MCF 10A (cell line): ENCODE results near the gene ZBTB44. TPM values are rescaled to one million over a fixed set of nuclear protein-coding genes. Genes with fewer than 3 reads are reported as not detected.

Experiments used
- BruUV-seq: library from RNA; stranded (reverse); fragments of 400-500 nt; replicated peaks from 2 replicates; lab custom pipeline; 2021; lab: Mats Ljungman, UMichigan
- CTCF ChIA-PET: fragments of 300-600 bp; sonication (Branson Sonifier 250); formaldehyde crosslinking; extraction: SDS; loops from one replicate; lab custom pipeline; 2021; ENCODE audit warnings: antibody characterized with exemption, inconsistent platforms; lab: Yijun Ruan, JAX
- POLR2A ChIA-PET: fragments of 300-600, 350-650 bp; sonication (Branson Sonifier 250); formaldehyde crosslinking; extraction: SDS; loops from one replicate; lab custom pipeline; 2020; ENCODE audit warnings: antibody characterized with exemption, inconsistent platforms; lab: Yijun Ruan, JAX
- DNase-seq: peaks from one replicate; pipeline ENCODE4 v3.0.0-alpha.2; 2018; ENCODE audit not compliant: unreplicated experiment
- H3K27ac Mint-ChIP-seq: one replicate; pipeline ENCODE4 v1.8.0; 2022; ENCODE audit warnings: mild to moderate bottlenecking, low read depth, mixed read lengths; ENCODE audit not compliant: unreplicated experiment
- H3K27me3 Mint-ChIP-seq: one replicate; pipeline ENCODE4 v1.8.0; 2022; ENCODE audit warnings: mixed read lengths; ENCODE audit not compliant: insufficient read depth, unreplicated experiment
- H3K36me3 Mint-ChIP-seq: one replicate; pipeline ENCODE4 v1.8.0; 2022; ENCODE audit warnings: mild to moderate bottlenecking, moderate library complexity, mixed read lengths; ENCODE audit not compliant: insufficient read depth, unreplicated experiment
- H3K4me1 Mint-ChIP-seq: one replicate; pipeline ENCODE4 v1.8.0; 2022; ENCODE audit warnings: mixed read lengths; ENCODE audit not compliant: insufficient read depth, unreplicated experiment
- H3K4me3 Mint-ChIP-seq: one replicate; pipeline ENCODE4 v1.8.0; 2022; ENCODE audit warnings: mild to moderate bottlenecking, moderate library complexity, mixed read lengths; ENCODE audit not compliant: unreplicated experiment
- H3K9me3 Mint-ChIP-seq: one replicate; pipeline ENCODE4 v1.8.0; 2022; ENCODE audit warnings: mixed read lengths; ENCODE audit not compliant: unreplicated experiment
- CTCF ChIP-seq: fragments of 200-600 bp; IDR thresholded peaks from one replicate; pipeline ENCODE4 v1.8.0; 2022; ENCODE audit warnings: antibody characterized with exemption, mild to moderate bottlenecking; ENCODE audit not compliant: unreplicated experiment
- intact Hi-C: fragments of 100-400 bp; cut with micrococcal nuclease; formaldehyde crosslinking; loops from 2 replicates; pipeline ENCODE4 v1.14.1; 2022
- total RNA-seq: library from RNA; stranded (reverse); gene quantifications from 2 replicates; pipeline ENCODE4 v1.2.3, GENCODE V29; 2022

Gene ZBTB44
- total RNA-seq, 1 experiment from 2014 or later, result 28.5 TPM

- DNase-seq, result no peak
- Mint-ChIP-seq H3K4me1 (no peaks in the 10 kb centered on the region), H3K9me3 (no peaks in the 10 kb centered on the region), H3K36me3 (no peaks in the 10 kb centered on the region), H3K4me3 (no peak overlapping the region), H3K27ac (no peak overlapping the region), H3K27me3 (no peaks in the 10 kb centered on the region)
- CTCF ChIA-PET, result interaction anchor here (0.7 to 1.1 kb wide), 2 partner anchors 216 to 689 kb away, joined by 3 to 4 read pairs; no protein-coding TSS in a partner anchor
- TF ChIP-seq CTCF, result no peak
- intact Hi-C loops, result no loop called here
- no TSS peak for BruUV-seq
- POLR2A ChIA-PET, result interaction anchor here (0.5 kb wide), 1 partner anchor 23 kb away, joined by 6 read pairs; no protein-coding TSS in a partner anchor
Observed at GRCh38 chr11:130215531-130216220, 99.0 kb downstream of the ZBTB44 start.

- no peaks in the 10 kb centered on the region for H3K36me3 Mint-ChIP-seq
- H3K27ac Mint-ChIP-seq, result no peak overlapping the region
- no peak overlapping the region for H3K4me3 Mint-ChIP-seq
- no peaks in the 10 kb centered on the region for H3K4me1 Mint-ChIP-seq
- no peaks in the 10 kb centered on the region for H3K27me3 Mint-ChIP-seq
- ChIA-PET POLR2A (no interaction called here), CTCF (no interaction called here)
- BruUV-seq, result no TSS peak
- H3K9me3 Mint-ChIP-seq, result no peaks in the 10 kb centered on the region
- TF ChIP-seq CTCF, result no peak
- DNase-seq, result no peak
- intact Hi-C loops, result no loop called here
Observed at GRCh38 chr11:130214861-130215530, 99.7 kb downstream of the ZBTB44 start.

- no TSS peak for BruUV-seq
- Mint-ChIP-seq H3K4me1 (no peaks in the 10 kb centered on the region), H3K4me3 (no peak overlapping the region), H3K27me3 (no peaks in the 10 kb centered on the region), H3K36me3 (peaks cover 4% of the 10 kb centered on the region), H3K27ac (no peak overlapping the region), H3K9me3 (no peaks in the 10 kb centered on the region)
- intact Hi-C loops, result loop anchor here (1.0 to 2.0 kb wide), 3 partner anchors 217 to 649 kb away; no protein-coding TSS in a partner anchor
- TF ChIP-seq CTCF, result no peak
- POLR2A ChIA-PET, result no interaction called here
- CTCF ChIA-PET, result interaction anchor here (0.6 kb wide), 1 partner anchor 21 kb away, joined by 3 read pairs; no protein-coding TSS in a partner anchor
- DNase-seq, result no peak
Observed at GRCh38 chr11:130213979-130214281, 100.8 kb downstream of the ZBTB44 start.
